WERI-Rb-1 (cell line): ENCODE measurements around the gene WDTC1.

ENCODE experiments used
- DNase-seq: peaks from one replicate; pipeline ENCODE4 v3.0.0-alpha.2; 2020
- H3K27ac ChIP-seq: fragments of 250-450 bp; sonication (Bioruptor Pico); 2 replicates; pipeline ENCODE4 v1.5.1; 2020; ENCODE audit warnings: mild to moderate bottlenecking, moderate library complexity
- H3K27me3 ChIP-seq: fragments of 250-450 bp; sonication (Bioruptor Pico); 2 replicates; pipeline ENCODE4 v1.5.1; 2021; ENCODE audit warnings: mild to moderate bottlenecking, low read depth, moderate library complexity; ENCODE audit not compliant: insufficient read depth, severe bottlenecking
- H3K36me3 ChIP-seq: fragments of 250-450 bp; sonication (Bioruptor Pico); 2 replicates; pipeline ENCODE4 v1.5.1; 2020; ENCODE audit warnings: mild to moderate bottlenecking, moderate library complexity
- H3K4me3 ChIP-seq: 2 replicates; pipeline ENCODE4 v1.5.1; 2011; ENCODE audit warnings: low read depth, mild to moderate bottlenecking, control low read depth, low read length
- H3K9me3 ChIP-seq: fragments of 250-450 bp; sonication (Bioruptor Pico); 2 replicates; pipeline ENCODE4 v1.5.1; 2021; ENCODE audit warnings: mild to moderate bottlenecking, moderate library complexity; ENCODE audit not compliant: severe bottlenecking
- CTCF ChIP-seq: IDR thresholded peaks from 2 replicates; pipeline ENCODE4 v1.5.1; 2011; ENCODE audit warnings: low read depth, mild to moderate bottlenecking, control low read depth, inconsistent platforms, low read length

WDTC1 gene

DNA sequence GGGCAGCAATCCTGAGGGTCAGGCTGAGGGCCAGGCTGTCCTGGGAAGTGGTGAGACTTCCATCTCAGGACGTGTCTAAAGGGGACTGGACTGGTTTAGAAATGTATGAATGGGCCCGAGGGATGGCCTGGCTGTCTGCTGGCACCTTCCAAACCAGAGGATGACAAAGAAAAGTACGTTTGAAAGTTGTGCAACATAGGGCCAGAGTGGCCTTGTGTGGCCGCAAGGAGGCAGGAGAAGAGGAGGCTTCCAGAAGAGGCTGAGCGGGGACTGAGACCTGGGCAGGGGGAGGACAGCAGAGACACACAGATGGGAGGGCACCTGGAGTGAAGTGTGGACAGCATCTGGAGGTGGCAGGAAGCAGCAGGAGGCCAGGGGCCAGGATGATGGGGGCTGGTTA lies 104.8 kb downstream of the WDTC1 start:
- no peak for TF ChIP-seq CTCF
- Histone ChIP-seq H3K4me3 (no peak overlapping the region), H3K27me3 (no peaks in the 10 kb centered on the region), H3K27ac (no peak overlapping the region), H3K36me3 (peaks cover 4% of the 10 kb centered on the region), H3K9me3 (no peaks in the 10 kb centered on the region)
- DNase-seq = no peak

DNA sequence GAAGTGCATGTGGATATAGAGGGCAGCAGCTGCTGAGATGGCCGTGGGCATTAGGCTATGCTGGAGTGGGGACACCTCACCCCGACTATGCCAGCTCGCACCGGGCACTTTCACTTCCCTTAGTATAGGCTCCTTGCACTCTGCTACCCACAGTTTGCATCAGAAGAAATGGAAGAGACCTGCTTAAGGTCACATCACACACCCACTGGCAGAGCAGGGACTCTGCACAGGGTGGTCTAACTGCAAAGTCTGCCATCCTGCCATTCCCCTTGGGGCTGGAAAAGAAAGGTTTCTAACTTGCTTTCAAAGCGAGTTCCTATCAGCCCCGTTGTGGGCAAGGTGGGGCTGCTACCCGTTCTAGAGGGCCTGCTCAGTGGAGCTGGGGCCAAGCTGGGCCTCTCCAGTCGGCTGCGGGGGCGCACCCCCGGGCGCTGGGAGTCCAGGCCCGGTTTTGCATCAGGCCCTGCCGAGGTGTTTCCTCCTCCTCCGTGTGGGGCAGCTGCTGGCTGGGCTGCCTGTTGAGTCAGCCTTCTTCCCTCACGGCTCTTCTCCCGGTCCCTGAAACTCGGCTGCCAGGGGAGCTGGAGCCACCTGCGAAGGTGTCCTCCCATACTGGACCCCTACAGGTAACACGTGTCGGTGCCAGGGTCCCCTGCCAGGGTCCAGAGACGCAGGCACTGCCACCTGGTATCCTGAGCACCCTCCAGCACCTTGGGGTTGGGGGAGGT lies 107.3 kb downstream of the WDTC1 start, which contains the start of gene SYTL1:
SYTL1 (plus strand) TSS at position 498 of the 728 bp plus-strand sequence. CDS start 3,313 bp downstream, outside the sequence.
- H3K4me3 ChIP-seq = peak within 1 kb of the TSS; percentile 46
- no peak for TF ChIP-seq CTCF
- no peaks in the 10 kb centered on the region for H3K27me3 ChIP-seq
- H3K36me3 ChIP-seq = peaks cover under 1% of the 10 kb centered on the region
- no peaks in the 10 kb centered on the region for H3K9me3 ChIP-seq
- DNase-seq = peak; percentile 84
- H3K27ac ChIP-seq = peak within 1 kb of the TSS; percentile 88

GRCh38 chr1:27342391-27342777 lies 108.0 kb downstream of the WDTC1 start:
- H3K27ac ChIP-seq = peak overlapping the region; percentile 88

DNA sequence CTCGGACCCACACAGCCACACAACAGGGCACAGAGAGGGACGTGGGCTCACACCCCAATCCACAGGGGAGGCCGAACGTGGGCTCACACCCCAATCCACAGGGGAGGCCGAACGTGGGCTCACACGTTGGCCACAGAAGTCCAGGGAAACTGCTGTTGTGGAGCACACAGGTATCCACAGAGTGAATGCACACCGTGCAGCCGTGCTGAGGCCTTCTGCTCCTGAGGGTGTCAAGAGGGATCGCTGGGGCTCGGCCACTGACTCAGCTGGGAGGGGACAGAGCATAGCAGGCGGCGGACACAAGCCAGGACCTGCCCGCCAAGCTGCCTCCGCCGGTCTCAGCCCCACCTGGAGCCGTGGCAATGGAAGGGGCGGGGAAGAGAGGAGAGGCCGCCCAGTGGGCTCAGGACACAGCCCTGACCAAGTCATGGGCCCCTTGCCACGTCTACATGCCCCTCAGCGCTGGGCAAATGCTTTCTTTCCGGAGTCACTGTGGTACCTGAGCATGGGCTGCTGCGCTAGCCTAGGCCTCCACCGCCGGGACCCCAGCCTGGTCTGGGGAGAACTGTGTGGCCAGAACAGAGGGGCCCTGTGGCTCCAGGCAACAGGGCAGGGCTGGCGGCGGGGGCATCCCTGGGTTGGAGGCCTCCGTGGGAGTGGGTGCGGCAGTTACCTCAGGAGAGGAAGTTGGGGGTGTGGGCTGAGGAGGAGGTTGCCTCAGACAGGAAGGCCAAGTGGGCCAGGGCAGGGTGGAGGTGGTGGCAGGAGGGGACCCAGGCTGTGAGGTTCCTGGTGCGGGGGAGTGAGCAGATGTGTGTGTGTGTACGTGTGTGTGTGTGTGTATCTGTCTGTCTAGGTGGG lies 108.6 kb downstream of the WDTC1 start:
- Histone ChIP-seq H3K9me3 (no peaks in the 10 kb centered on the region), H3K27ac (peak overlapping the region; percentile 88), H3K27me3 (no peaks in the 10 kb centered on the region), H3K4me3 (peak overlapping the region; percentile 46), H3K36me3 (peaks cover 4% of the 10 kb centered on the region)
- no peak for TF ChIP-seq CTCF
- peak; percentile 90 for DNase-seq

More at GRCh38 chr1:27342391-27342777, 108.0 kb downstream of the WDTC1 start:
- no peaks in the 10 kb centered on the region for H3K9me3 ChIP-seq
- H3K27me3 ChIP-seq = no peaks in the 10 kb centered on the region
- no peak for TF ChIP-seq CTCF
- H3K4me3 ChIP-seq = peak overlapping the region; percentile 46
- DNase-seq = no peak
- peaks cover 4% of the 10 kb centered on the region for H3K36me3 ChIP-seq

- Histone ChIP-seq H3K9me3 (no peaks in the 10 kb centered on the region), H3K27me3 (no peaks in the 10 kb centered on the region), H3K27ac (peak overlapping the region; percentile 88), H3K4me3 (no peak overlapping the region), H3K36me3 (peaks cover 4% of the 10 kb centered on the region)
- DNase-seq = no peak
- no peak for TF ChIP-seq CTCF
These were observed 109.2 kb downstream of the WDTC1 start for GRCh38 chr1:27343639-27344025.
